ENCODE measurements around the gene FTO. TPM values are rescaled to one million over a fixed set of nuclear protein-coding genes. Genes with fewer than 3 reads are reported as not detected.

The FTO gene
- total RNA-seq, 4 donors from 2014 or later: 102 to 138 (median 130) TPM

- Histone ChIP-seq H3K4me3 (no peak overlapping the region), H3K4me1 (no peaks in the 10 kb centered on the region), H3K27me3 (no peaks in the 10 kb centered on the region), H3K36me3 (no peaks in the 10 kb centered on the region), H3K9me3 (no peaks in the 10 kb centered on the region), H3K27ac (no peak overlapping the region)
- ATAC-seq: no peak
- TF ChIP-seq POLR2A (IDR thresholded peaks at IDR 0.05): no peak
- no peak for TF ChIP-seq EP300 (IDR thresholded peaks at IDR 0.05)
- no peak for TF ChIP-seq CTCF (IDR thresholded peaks at IDR 0.05)
- no peak for TF ChIP-seq POLR2AphosphoS5 (IDR thresholded peaks at IDR 0.05)
- WGBS, 2 donors (ENCODE audit: low coverage in 1 of 2): 67 to 69% methylated on average over 9 to 11 of the region's 11 CpGs
These were observed 344.9 kb downstream of the FTO start for GRCh38 chr16:54048586-54049495.

- ATAC-seq: no peak
- Histone ChIP-seq H3K4me3 (no peak overlapping the region), H3K4me1 (no peaks in the 10 kb centered on the region), H3K27me3 (no peaks in the 10 kb centered on the region), H3K36me3 (no peaks in the 10 kb centered on the region), H3K9me3 (no peaks in the 10 kb centered on the region), H3K27ac (no peak overlapping the region)
- no peak for TF ChIP-seq POLR2AphosphoS5 (IDR thresholded peaks at IDR 0.05)
- TF ChIP-seq EP300 (IDR thresholded peaks at IDR 0.05): no peak
- TF ChIP-seq CTCF (IDR thresholded peaks at IDR 0.05): no peak
- no peak for TF ChIP-seq POLR2A (IDR thresholded peaks at IDR 0.05)
- WGBS, 2 donors (ENCODE audit: low coverage in 1 of 2): 85 to 89% methylated on average over 5 to 6 of the region's 8 CpGs
These were observed 345.9 kb downstream of the FTO start for GRCh38 chr16:54049591-54050458.

- 70 to 87% methylated on average over 7 of the region's 7 CpGs for WGBS, 2 donors (ENCODE audit: low coverage in 1 of 2)
- no peaks in the 10 kb centered on the region for H3K36me3 ChIP-seq
- no peak for ATAC-seq
- no peak overlapping the region for H3K27ac ChIP-seq
- no peaks in the 10 kb centered on the region for H3K9me3 ChIP-seq
- no peak overlapping the region for H3K4me3 ChIP-seq
- no peak for TF ChIP-seq CTCF (IDR thresholded peaks at IDR 0.05)
- TF ChIP-seq POLR2A (IDR thresholded peaks at IDR 0.05): no peak
- no peak for TF ChIP-seq EP300 (IDR thresholded peaks at IDR 0.05)
- TF ChIP-seq POLR2AphosphoS5 (IDR thresholded peaks at IDR 0.05): no peak
- H3K4me1 ChIP-seq: no peaks in the 10 kb centered on the region
- no peaks in the 10 kb centered on the region for H3K27me3 ChIP-seq
These were observed 346.7 kb downstream of the FTO start for GRCh38 chr16:54050459-54051210.

- no peaks in the 10 kb centered on the region for H3K27me3 ChIP-seq
- H3K27ac ChIP-seq: no peak overlapping the region
- no peak overlapping the region for H3K4me3 ChIP-seq
- WGBS, 2 donors (ENCODE audit: low coverage in 1 of 2): 83 to 98% methylated on average over 5 of the region's 5 CpGs
- no peaks in the 10 kb centered on the region for H3K36me3 ChIP-seq
- ATAC-seq: no peak
- TF ChIP-seq EP300 (IDR thresholded peaks at IDR 0.05) (no peak), CTCF (IDR thresholded peaks at IDR 0.05) (no peak), POLR2A (IDR thresholded peaks at IDR 0.05) (no peak), POLR2AphosphoS5 (IDR thresholded peaks at IDR 0.05) (no peak)
- H3K4me1 ChIP-seq: no peaks in the 10 kb centered on the region
- no peaks in the 10 kb centered on the region for H3K9me3 ChIP-seq
These were observed 347.9 kb downstream of the FTO start for GRCh38 chr16:54051821-54052220.
